Measurements from ENCODE around the gene DMP1.
"Not testable (repeated sequence)": the region's sequence is repeated elsewhere in the genome, so short reads cannot be mapped to it uniquely, and the experiment has no call there.

Gene DMP1

DNA sequence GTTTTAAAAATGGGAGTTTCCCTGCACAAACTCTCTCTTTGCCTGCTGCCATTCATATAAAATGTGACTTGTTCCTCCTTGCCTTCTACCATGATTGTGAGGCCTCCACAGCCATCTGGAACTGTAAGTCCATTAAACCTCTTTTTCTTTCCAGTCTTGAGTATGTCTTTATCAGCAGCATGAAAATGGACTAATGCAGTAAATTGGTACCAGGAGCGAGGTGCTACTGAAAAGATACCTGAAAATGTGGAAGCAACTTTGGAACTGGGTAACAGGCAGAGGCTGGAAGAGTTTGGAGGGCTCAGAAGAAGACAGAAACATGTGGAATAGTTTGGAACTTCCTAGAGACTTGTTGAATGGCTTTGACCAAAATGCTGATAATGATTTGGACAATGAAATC lies 40.9 kb downstream of the DMP1 start:
- not testable (repeated sequence) for DNase-seq

DNA sequence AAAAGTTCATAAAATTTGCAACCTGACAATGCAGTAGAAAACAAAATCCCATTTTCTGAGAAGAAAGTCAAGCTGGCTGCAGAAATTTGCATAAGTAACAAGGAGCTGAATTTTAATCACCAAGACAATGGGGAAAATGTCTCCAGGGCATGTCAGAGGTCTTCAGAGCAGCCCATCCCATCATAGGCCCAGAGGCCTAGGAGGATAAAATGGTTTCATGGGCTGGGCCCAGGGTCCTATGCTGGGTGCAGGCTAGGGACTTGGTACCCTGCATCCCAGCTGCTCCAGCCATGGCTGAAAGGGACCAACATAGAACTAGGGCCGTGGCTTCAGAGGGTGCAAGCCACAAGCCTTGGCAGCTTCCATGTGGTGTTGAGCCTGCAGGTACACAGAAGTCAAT lies 42.0 kb downstream of the DMP1 start:
- DNase-seq: not testable (repeated sequence)

- DNase-seq: no peak
Observed at GRCh38 chr4:87697272-87697671, 47.2 kb downstream of the DMP1 start.

DNA sequence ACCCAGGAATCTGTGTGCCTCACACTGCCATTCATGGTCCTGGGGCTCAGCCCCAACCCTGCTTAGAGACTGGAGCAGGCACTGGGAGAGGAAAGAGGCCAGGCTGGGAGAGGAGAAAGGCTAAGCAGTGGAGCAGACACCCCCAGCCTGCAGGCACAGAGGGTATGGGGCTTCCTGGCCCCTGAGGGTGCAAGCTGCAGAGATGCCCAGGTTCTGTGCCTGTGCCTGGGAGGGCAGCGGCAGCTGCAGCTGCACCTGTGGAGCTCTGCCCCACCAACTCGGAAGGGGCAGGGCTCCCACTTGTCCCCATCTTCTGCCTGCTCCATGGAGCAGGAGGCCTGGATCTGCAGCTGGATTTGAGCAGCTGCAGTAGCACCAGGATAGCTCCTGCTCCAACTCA lies 47.9 kb downstream of the DMP1 start:
- DNase-seq: no peak

GRCh38 chr4:87698394-87698793 lies 48.3 kb downstream of the DMP1 start:
- DNase-seq: no peak

DNA sequence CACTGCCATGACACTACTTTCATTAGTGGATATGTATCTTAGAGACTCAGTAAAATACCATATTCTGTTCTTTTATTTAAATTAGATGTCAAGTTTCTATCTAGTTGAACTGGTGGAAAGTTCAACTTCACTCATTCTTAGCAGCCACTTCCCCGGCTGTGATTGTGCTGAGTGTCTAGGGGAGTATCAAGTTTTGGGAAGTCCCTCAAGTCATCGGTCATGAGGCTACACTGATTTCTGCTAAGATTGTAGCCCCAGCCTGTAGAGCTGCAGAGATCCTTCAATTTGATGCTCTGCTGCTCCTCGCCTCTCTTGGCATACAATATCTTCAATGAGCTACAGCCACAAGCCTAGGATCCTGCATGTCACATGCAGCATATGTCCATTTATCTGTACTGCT lies 53.9 kb downstream of the DMP1 start:
- DNase-seq: no peak

DNA sequence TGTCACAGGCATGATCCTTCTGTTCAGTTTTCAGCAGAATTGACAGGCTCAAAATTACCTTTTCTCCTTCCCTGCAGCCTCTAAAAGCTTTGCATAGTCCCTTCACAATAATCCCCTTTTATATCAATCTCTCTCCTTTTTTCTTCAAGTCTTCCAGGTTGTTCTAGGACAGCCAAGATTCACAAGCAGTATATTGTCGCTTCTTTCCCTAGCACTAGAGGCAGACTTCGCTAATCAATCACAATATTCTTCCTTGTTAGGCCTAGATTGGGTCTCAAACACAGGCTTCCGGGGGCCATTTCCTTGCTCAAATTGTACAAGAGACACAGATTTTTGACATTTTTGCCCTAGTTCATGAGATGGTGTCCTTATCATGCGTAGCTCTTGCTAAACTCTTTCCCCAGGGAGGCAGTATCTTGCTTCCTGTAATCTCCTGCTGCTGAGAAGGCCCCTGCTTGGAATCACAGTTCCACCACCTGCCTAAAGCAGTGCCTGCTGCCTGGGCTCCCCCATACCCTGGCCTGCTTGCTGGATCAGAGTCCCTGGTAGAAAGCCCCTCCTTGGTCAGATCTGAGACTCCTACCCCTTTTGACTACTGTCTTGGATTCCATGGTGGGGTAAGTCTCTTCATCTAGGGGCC lies 57.3 kb downstream of the DMP1 start:
- no peak for DNase-seq
